Measurements from ENCODE around the gene OTOS.

The OTOS gene

GRCh38 chr2:240140511-240140910 is at the start of gene OTOS:
Gene OTOS (minus strand): TSS chr2:240140658. CDS start chr2:240140326, 332 bp downstream.
- DNase-seq: no peak

DNA sequence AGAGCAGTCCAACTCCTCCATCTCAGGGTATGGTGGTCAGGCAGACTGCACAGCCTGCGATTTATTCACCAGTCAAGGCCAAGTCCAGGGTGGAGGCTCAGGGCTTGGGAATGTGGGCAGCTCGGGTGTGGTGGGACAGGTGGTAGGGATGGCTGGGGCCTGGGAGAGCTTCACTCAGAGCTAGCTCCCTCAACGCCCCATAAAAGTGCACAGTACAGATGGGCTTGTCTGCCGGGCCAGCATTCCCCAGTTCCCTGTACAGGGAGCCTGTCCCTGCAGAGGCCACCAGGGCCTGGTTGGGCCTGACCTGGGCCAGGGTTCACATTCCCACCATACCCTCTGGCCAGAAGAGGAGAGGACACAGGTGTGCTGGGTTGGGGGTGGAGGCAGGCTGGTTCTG is 49.2 kb upstream of the OTOS start:
- no peak for DNase-seq

DNA sequence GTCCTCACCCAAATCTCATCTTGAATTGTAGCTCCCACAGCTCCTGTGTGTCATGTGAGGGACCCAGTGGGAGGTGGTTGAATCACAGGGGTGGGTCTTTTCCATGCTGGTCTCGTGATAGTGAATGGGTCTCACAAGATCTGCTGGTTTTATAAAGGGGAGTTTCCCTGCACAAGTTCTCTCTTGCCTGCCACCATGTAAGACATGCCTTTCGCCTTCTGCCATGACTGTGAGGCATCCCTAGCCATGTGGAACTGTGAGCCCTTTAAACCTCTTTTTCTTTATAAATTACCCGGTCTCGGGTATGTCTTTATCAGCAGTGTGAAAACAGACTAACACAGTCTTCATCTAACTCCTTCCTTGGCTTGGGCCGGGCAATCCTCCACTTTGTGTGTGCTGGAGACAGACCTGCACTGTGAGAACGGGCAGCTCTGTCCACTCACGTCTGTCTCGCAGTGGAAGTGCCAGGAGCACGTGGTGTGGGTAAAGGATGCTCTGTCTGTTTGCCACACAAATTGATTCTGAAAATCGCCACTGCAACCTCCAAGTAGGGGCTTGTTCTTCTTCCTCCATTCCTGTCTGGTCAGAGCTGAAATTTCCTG is 47.6 kb upstream of the OTOS start:
- DNase-seq: no peak

- no peak for DNase-seq
Measured at GRCh38 chr2:240186191-240186725, 45.8 kb upstream of the OTOS start.

DNA sequence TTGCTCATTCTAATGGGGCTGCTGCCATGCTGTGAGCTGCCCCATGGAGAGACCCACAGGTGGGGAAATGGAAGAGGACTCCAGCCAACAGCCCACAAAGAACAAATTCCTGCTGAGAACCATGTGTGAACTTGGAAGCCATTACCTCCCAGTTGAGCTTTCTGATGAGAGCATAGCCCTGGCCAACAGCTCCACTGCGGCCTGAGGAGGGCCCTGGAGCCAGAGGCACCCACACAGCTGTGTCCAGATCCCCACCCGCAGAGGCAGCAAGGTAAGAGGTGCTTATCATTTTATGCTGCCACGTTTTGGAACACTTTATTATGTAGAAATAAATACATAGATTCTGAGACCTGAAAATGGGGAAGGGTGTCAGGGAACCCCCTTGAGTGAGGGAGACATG is 44.2 kb upstream of the OTOS start:
- DNase-seq: no peak

GRCh38 chr2:240183875-240184590 is 43.6 kb upstream of the OTOS start:
- no peak for DNase-seq

- no peak for DNase-seq
Measured at GRCh38 chr2:240183006-240183874, 42.8 kb upstream of the OTOS start.

GRCh38 chr2:240182476-240182875 is 42.0 kb upstream of the OTOS start:
- DNase-seq: no peak

GRCh38 chr2:240182001-240182400 is 41.5 kb upstream of the OTOS start:
- no peak for DNase-seq

GRCh38 chr2:240179941-240180666 is 39.6 kb upstream of the OTOS start:
- DNase-seq: no peak

DNA sequence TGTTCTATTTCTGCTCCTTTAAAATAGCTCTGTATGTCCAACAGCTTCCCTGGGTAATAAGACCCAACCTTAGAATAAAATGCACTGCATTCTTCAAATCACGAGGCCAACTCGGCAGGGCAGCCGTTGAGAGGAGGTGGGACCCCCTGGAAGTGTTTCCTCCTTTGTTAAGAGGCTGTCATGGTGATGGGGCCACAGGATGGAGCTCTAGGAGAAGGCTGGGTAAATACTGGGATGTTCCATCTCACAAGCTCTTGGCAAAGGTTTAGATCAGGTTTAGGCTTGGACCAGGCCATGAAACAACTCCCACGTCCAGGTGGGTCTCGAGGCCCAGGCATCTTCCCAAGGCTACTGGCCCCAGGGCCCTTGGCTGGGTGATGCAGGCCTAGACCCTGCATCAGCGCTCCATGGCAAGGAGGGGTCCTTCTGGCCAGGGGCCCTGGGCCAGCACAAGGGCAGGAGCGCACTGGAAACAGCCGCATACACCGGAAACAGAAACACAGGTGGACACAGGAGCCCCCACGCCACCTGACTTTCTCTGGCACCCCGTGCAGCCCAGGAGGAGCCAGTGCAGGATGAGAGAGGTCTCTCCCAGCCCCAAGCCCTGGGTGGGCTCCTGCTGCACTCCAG is 38.8 kb upstream of the OTOS start:
- no peak for DNase-seq

- DNase-seq: no peak
Measured at GRCh38 chr2:240178564-240178963, 38.1 kb upstream of the OTOS start.

DNA sequence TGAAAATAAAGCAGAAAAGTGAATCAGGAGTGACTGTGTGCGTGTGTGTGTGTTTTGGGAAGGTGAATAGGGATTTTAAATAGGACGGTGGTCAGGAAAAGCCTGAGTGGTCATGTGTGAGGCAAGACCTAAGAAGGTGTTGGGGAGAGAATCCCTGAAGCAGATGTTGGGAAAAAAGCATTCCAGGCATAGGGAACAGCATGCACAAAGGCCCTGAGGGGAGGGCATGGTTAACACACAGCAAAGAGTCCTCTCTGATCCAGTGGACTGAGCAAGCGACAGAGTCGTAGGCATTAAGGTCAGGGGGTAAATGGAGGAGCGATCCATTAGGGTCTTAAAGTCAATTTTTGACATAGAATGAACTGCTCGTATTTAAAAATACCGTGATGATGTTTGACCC is 34.0 kb upstream of the OTOS start:
- no peak for DNase-seq

- no peak for DNase-seq
Measured at GRCh38 chr2:240172071-240172895, 31.8 kb upstream of the OTOS start.

DNA sequence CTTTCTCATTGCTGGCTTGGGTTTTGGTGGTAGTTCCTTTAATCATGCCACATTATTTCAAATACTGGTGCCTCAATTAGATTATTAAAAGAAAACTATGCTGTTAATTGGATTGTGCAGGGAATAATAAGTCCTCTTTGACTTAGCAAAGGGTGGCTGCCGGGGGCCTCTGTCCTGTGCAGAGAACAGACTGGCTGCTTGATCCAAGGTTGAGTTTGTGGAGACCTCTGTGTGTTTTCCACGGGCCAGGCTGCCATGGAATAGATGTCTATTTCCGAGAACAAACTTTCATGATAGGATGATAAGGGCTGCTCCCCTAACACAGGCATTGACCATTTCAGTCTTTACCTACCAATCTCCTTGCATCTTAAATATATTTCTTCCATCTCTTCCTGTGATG is 30.4 kb upstream of the OTOS start:
- no peak for DNase-seq

- DNase-seq: no peak
Measured at GRCh38 chr2:240170354-240170735, 29.9 kb upstream of the OTOS start.

DNA sequence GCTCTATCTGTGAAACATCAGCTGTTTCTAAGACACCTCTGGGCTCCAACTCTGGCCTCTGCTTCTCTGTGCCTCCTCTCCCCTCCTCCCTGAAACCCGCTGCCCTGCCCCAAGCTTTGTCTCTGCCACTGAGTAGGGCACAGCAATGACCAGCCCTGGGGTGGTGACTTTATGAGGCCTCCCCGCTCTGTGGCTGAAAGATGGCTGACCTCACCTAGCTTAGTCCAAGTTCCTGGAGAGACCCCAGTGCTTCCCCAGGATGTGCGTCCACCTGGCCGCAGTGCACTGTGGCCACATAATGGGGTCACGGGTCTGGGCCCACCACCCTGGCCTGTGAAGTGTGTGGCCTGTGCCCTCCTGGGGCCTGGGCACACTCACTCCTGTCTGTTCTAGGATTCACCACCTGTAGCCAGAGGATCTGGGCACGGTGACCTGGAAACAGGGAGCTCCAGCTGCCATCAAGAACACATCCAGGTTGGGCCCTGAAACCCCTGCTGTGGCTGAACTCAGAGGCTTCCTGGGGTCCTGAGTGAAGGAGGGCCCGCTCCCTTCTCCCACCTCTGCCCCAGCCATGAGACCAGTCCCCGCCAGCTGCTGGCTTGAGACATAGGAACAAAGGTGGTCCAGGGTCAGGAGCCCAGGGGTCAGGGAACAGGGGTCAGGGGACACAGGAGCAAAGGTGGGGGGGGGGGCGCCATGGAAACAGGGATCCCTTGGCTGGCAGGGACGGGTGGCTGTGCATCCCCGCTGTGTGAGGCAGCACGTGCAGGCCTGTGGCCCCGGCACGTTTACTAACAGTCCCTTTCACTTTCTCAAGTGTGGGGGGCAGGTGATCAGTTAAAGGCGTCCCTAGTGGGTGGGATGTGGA is 29.3 kb upstream of the OTOS start:
- no peak for DNase-seq

DNA sequence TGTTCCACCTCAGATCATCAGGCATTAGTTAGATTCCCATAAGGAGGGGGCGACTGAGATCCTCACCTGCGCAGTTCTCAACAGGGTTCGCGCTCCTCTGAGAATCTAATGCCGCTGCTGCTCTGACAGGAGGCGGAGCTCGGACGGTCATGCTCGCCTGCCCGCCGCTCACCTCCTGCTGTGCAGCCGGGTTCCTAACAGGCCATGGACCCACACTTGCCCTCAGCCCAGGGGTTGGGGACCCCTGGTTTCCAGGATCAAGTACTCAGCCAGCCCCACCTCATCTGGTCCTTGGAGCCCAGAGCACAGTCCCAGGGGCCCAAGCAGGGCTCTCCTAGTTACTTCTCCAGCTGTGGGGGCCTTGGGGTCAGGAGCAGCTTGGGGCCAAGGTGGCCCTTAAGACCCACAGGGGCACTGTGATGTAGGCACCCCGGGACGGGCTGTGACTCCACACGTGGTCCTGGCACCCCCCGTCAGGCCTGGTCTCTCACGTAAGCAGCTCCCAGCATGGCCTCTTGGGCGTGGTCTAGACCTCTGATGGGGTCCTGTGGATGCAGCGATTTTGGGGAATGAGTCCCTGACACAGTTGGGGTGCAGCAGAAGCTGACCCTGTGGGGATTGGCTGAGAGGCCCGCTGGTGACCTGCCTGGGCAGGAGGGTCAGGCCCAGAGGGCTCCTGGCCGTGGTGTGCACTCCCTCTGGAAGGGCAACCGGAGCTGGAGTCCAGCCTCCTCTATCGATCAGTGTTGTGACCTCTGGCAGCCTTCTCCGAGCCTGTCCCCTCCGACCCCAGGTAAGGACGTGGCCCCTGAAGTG is 28.3 kb upstream of the OTOS start:
- DNase-seq: no peak

DNA sequence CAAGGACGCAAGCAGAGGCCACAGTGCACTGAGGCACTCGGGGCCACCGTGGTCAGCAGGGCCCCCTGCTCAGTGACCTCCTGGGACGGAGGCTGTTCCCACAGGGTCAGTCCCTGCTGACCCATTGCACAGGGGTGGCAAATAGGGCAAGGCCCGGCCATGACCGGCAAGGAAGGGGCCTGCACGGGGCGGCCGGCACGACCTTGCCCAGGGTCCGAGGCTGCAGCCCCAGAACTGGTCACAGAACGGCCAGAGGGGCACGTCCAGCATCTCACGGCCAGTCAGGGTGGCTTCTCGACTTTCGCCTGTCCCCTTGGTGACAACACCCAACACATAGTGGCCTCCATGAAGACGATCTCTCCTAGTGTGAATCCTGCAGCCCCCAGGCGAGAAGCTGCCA is 27.6 kb upstream of the OTOS start:
- no peak for DNase-seq

GRCh38 chr2:240167588-240167880 is 27.1 kb upstream of the OTOS start:
- DNase-seq: no peak
